ENCODE data around the gene ASB2. TPM values are rescaled to one million over a fixed set of nuclear protein-coding genes. Genes with fewer than 3 reads are reported as not detected.

Gene ASB2
- total RNA-seq, 1 donor from 2014 or later: 21.6 TPM

GRCh38 chr14:93997082-93997481 is 20.7 kb upstream of the ASB2 start, which contains the start of gene CCDC197:
CCDC197 (plus strand) TSS chr14:93997301; CDS start chr14:93998132, 831 bp downstream.
- peaks cover 49% of the 10 kb centered on the region for H3K4me1 Mint-ChIP-seq
- no peak within 1 kb of the TSS for H3K4me3 Mint-ChIP-seq
- DNase-seq: no peak
- H3K27me3 Mint-ChIP-seq: no peaks in the 10 kb centered on the region
- peak within 1 kb of the TSS; percentile 60 for H3K27ac Mint-ChIP-seq
- intact Hi-C loops (cut with micrococcal nuclease): no loop called here
- no peaks in the 10 kb centered on the region for H3K9me3 Mint-ChIP-seq
- no peaks in the 10 kb centered on the region for H3K36me3 Mint-ChIP-seq (ENCODE audit: low read depth)

DNA sequence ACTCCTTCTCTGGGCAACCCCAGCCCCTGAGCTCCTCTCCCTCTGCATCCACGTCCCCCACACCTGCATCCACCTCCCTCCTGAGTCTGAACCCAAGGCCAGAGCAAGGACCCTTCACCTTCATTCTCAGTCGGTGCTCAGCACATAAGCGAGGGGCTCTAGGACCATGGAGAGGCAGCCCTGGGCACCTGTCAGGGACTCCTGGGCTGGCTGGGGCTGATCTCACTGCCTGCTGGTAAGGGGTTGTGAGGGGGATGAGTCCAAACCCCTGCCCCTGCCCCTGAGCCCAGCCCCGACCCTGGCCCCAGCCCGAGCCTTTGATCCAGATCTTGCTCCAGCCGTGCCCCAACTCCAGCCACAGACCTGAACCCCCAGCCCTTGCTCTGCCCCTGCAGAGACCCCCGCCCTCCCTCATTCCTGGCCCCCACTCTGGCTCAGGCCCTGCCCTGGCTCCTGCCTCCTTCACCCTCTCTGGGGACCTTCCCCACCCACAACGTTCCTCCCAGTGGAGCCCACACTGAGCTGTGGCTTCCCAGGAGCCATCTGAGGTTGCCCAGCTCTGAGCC is 19.8 kb upstream of the ASB2 start:
- Mint-ChIP-seq H3K27ac (peak overlapping the region; percentile 71), H3K27me3 (no peaks in the 10 kb centered on the region), H3K4me3 (no peak overlapping the region), H3K9me3 (no peaks in the 10 kb centered on the region), H3K4me1 (peaks cover 45% of the 10 kb centered on the region), H3K36me3 (ENCODE audit: low read depth) (no peaks in the 10 kb centered on the region)
- no peak for DNase-seq
- intact Hi-C loops (cut with micrococcal nuclease): no loop called here

DNA sequence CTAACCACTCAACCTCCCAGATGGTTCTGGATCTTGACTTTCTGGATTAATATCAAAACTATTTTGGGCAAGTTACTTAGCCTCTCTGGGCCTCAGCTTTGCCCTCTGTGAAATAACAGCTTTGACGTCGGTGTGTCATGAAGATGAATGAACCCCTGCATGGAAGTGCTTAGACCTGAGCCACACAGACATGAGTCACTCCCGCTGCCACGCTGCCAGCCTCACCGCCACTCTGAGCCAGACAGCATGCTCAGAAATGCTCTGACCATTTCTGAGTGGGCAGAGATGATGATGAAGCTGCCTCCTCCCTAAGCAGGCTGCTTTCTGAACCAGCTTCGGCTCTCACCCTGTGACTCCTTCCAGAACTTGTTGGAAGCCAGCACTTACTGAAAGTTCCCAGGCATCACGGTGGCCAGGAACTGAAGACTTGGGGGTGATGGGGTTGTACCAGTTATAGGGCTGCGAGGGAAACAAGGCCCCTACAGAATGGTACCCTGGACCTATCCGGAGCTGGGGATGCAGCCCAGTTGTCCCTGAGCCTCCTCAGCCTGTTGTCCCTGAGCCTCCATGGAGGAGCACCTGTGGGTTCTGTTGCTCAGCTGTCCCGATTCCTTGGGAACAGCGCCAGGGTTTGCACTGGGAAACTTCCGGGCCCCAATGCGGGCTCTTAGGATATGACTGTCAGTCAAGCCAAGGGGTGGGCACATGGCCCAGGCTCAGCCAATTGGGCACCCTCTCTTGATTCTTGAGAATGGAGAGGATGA is 18.7 kb upstream of the ASB2 start:
- no peaks in the 10 kb centered on the region for H3K9me3 Mint-ChIP-seq
- intact Hi-C loops (cut with micrococcal nuclease): no loop called here
- H3K36me3 Mint-ChIP-seq (ENCODE audit: low read depth): no peaks in the 10 kb centered on the region
- DNase-seq: no peak
- H3K27ac Mint-ChIP-seq: peak overlapping the region; percentile 71
- H3K27me3 Mint-ChIP-seq: no peaks in the 10 kb centered on the region
- H3K4me3 Mint-ChIP-seq: no peak overlapping the region
- peaks cover 46% of the 10 kb centered on the region for H3K4me1 Mint-ChIP-seq

GRCh38 chr14:93993382-93993781 is 17.0 kb upstream of the ASB2 start:
- Mint-ChIP-seq H3K9me3 (no peaks in the 10 kb centered on the region), H3K27ac (no peak overlapping the region), H3K4me1 (peaks cover 44% of the 10 kb centered on the region), H3K36me3 (ENCODE audit: low read depth) (no peaks in the 10 kb centered on the region), H3K27me3 (no peaks in the 10 kb centered on the region), H3K4me3 (no peak overlapping the region)
- intact Hi-C loops (cut with micrococcal nuclease): no loop called here
- no peak for DNase-seq

- H3K27ac Mint-ChIP-seq: peak overlapping the region; percentile 4
- intact Hi-C loops (cut with micrococcal nuclease): no loop called here
These were observed 15.3 kb upstream of the ASB2 start for GRCh38 chr14:93991649-93992048.

GRCh38 chr14:93991212-93991611 is 14.8 kb upstream of the ASB2 start:
- Mint-ChIP-seq H3K27me3 (no peaks in the 10 kb centered on the region), H3K27ac (peak overlapping the region; percentile 3), H3K9me3 (no peaks in the 10 kb centered on the region), H3K4me1 (peaks cover 34% of the 10 kb centered on the region), H3K36me3 (ENCODE audit: low read depth) (no peaks in the 10 kb centered on the region), H3K4me3 (no peak overlapping the region)
- DNase-seq: no peak
- intact Hi-C loops (cut with micrococcal nuclease): no loop called here

More at GRCh38 chr14:93991649-93992048, 15.3 kb upstream of the ASB2 start:
- H3K4me1 Mint-ChIP-seq: peaks cover 34% of the 10 kb centered on the region
- H3K4me3 Mint-ChIP-seq: no peak overlapping the region
- no peaks in the 10 kb centered on the region for H3K27me3 Mint-ChIP-seq
- no peaks in the 10 kb centered on the region for H3K9me3 Mint-ChIP-seq
- no peaks in the 10 kb centered on the region for H3K36me3 Mint-ChIP-seq (ENCODE audit: low read depth)
- no peak for DNase-seq

GRCh38 chr14:93989939-93990338 is 13.6 kb upstream of the ASB2 start:
- Mint-ChIP-seq H3K9me3 (no peaks in the 10 kb centered on the region), H3K4me3 (no peak overlapping the region), H3K27ac (peak overlapping the region; percentile 67), H3K36me3 (ENCODE audit: low read depth) (no peaks in the 10 kb centered on the region), H3K4me1 (peaks cover 25% of the 10 kb centered on the region), H3K27me3 (no peaks in the 10 kb centered on the region)
- no peak for DNase-seq
- intact Hi-C loops (cut with micrococcal nuclease): no loop called here

GRCh38 chr14:93987815-93988476 is 11.6 kb upstream of the ASB2 start:
- intact Hi-C loops (cut with micrococcal nuclease): no loop called here
- DNase-seq: no peak
- Mint-ChIP-seq H3K9me3 (no peaks in the 10 kb centered on the region), H3K36me3 (ENCODE audit: low read depth) (no peaks in the 10 kb centered on the region), H3K4me3 (no peak overlapping the region), H3K27me3 (no peaks in the 10 kb centered on the region), H3K4me1 (peaks cover 17% of the 10 kb centered on the region), H3K27ac (no peak overlapping the region)

DNA sequence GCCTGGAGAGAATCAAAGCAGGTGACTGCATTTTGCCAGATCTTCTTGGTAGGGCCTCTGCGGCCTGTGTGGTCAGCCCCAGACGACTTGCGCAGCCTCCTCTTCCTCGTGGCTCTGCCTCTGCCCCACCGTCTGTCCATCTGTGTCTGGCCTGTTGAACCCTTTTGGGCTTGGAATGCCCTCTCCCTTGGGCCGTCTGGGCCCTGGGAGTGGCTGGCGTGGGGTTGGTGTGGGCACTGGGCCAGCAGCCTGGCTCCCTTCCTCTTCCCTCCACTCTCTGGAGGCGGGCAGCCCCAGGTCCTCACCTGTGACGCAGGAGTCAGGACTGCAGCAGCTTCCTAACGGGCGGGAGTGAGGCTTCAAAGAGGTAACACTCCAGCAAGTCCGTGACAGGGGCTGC is 11.0 kb upstream of the ASB2 start:
- intact Hi-C loops (cut with micrococcal nuclease): no loop called here
- DNase-seq: no peak
- Mint-ChIP-seq H3K36me3 (ENCODE audit: low read depth) (no peaks in the 10 kb centered on the region), H3K9me3 (no peaks in the 10 kb centered on the region), H3K4me3 (no peak overlapping the region), H3K27me3 (no peaks in the 10 kb centered on the region), H3K4me1 (peaks cover 13% of the 10 kb centered on the region), H3K27ac (no peak overlapping the region)

DNA sequence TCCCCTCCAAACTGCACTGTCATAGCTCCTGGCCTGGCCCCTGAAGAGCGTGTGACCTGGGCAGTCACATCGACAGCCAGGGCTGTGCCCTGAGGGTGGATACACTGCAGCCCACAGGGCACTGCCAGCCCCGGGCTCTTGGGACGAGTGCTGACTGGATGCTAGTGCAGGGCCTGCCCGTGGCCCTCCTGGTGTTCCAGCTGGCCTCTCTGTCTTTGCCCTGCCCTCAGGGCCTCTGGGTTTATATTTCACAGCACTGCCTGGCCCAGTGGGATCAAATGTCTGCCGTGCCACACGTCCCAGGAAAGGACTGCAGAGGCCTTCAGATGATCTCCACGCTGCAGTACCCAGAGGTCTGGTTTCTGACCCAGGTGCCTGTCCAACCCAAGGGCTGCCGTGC is 10.6 kb upstream of the ASB2 start:
- no peaks in the 10 kb centered on the region for H3K36me3 Mint-ChIP-seq (ENCODE audit: low read depth)
- no peak overlapping the region for H3K27ac Mint-ChIP-seq
- no peaks in the 10 kb centered on the region for H3K27me3 Mint-ChIP-seq
- peaks cover 14% of the 10 kb centered on the region for H3K4me1 Mint-ChIP-seq
- no peaks in the 10 kb centered on the region for H3K9me3 Mint-ChIP-seq
- no peak for DNase-seq
- intact Hi-C loops (cut with micrococcal nuclease): no loop called here
- H3K4me3 Mint-ChIP-seq: no peak overlapping the region

DNA sequence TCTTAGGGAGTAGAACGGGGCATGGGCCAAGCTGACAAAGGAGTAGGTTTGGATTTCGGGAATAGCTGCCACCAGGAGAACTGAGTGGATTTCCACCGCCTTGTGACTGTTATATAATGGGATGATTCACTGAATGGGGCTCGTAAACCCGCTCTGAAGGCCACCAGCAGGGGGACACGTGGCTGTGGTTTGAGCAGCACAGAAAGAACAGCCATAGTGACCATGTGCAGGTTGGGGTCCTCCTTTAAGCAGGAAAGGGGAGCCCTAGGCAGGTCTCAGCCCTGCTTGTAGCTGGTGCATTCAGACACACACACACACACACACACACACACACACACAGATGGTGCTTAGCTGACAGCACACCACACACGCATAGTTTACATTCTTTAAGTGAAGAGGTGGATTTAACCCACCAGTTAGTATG is 8.6 kb upstream of the ASB2 start:
- Mint-ChIP-seq H3K36me3 (ENCODE audit: low read depth) (peaks cover 5% of the 10 kb centered on the region), H3K4me1 (peaks cover 15% of the 10 kb centered on the region), H3K4me3 (no peak overlapping the region), H3K27ac (no peak overlapping the region), H3K27me3 (no peaks in the 10 kb centered on the region), H3K9me3 (no peaks in the 10 kb centered on the region)
- no peak for DNase-seq
- intact Hi-C loops (cut with micrococcal nuclease): no loop called here

- Mint-ChIP-seq H3K9me3 (no peaks in the 10 kb centered on the region), H3K27ac (no peak overlapping the region), H3K27me3 (no peaks in the 10 kb centered on the region), H3K4me1 (peaks cover 18% of the 10 kb centered on the region), H3K4me3 (no peak overlapping the region), H3K36me3 (ENCODE audit: low read depth) (peaks cover 5% of the 10 kb centered on the region)
- intact Hi-C loops (cut with micrococcal nuclease): no loop called here
- no peak for DNase-seq
These were observed 7.7 kb upstream of the ASB2 start for GRCh38 chr14:93984070-93984469.

- peaks cover 1% of the 10 kb centered on the region for H3K27me3 Mint-ChIP-seq
- DNase-seq: no peak
- H3K9me3 Mint-ChIP-seq: no peaks in the 10 kb centered on the region
- peaks cover 15% of the 10 kb centered on the region for H3K36me3 Mint-ChIP-seq (ENCODE audit: low read depth)
- no peak overlapping the region for H3K4me3 Mint-ChIP-seq
- peaks cover 32% of the 10 kb centered on the region for H3K4me1 Mint-ChIP-seq
- no peak overlapping the region for H3K27ac Mint-ChIP-seq
- intact Hi-C loops (cut with micrococcal nuclease): no loop called here
These were observed 6.0 kb upstream of the ASB2 start for GRCh38 chr14:93982230-93983007.

Data from activated CD4-positive, alpha-beta T cell treated with anti-CD3 and anti-CD28 coated beads, Interleukin-2, amount 10 ng/mL, durations not matched to agents 24 days and 14 days (primary cell).